Measurements from ENCODE around the gene CAPG.
A peak's percentile ranks its signal among the peaks of the same experiment; 100 is the strongest.
"Not testable (repeated sequence)": the region's sequence is repeated elsewhere in the genome, so short reads cannot be mapped to it uniquely, and the experiment has no call there.

The CAPG gene

DNA sequence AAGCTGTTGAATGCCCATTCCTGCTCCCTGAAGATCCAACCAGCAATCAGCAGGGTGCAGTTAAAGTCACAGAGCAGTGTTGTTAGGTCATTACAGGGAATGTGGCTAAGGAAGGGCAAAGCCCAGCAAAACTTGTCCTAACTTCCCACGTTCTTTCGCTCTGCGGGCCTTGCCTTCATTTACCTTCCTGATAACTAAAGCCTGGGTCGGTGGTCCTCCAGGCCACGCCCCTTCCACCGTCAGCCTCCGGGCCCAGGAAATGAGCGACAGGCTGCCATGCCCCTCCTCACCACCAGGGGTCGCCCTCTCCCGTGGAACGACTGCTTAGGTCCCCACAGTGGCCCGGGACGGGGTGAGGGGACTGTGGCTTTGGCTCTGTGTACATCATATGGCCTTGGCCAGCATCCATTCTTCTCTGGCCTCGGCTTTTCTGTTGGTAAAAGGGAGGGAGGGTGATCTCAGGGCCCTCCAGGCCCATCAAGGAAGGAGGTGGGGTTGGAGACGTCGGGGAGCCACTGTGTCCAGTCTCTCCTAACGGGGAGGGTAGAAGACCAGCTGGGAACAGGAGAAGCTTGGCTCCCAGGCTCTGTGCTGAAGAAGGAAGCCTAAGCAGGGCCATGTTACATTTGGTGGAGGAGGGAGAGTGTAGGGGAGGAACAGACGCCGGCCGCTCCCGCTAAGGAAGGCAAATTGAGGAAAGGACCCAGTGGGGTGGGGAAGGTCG lies 10.5 kb upstream of the CAPG start:
- TF ChIP-seq POLR2A (IDR thresholded peaks at IDR 0.05; ENCODE audit: low read depth, low read length), result no peak
- peak; percentile 71 for DNase-seq (ENCODE audit: insufficient read length, low spot score)
- no peak for FAIRE-seq

DNA sequence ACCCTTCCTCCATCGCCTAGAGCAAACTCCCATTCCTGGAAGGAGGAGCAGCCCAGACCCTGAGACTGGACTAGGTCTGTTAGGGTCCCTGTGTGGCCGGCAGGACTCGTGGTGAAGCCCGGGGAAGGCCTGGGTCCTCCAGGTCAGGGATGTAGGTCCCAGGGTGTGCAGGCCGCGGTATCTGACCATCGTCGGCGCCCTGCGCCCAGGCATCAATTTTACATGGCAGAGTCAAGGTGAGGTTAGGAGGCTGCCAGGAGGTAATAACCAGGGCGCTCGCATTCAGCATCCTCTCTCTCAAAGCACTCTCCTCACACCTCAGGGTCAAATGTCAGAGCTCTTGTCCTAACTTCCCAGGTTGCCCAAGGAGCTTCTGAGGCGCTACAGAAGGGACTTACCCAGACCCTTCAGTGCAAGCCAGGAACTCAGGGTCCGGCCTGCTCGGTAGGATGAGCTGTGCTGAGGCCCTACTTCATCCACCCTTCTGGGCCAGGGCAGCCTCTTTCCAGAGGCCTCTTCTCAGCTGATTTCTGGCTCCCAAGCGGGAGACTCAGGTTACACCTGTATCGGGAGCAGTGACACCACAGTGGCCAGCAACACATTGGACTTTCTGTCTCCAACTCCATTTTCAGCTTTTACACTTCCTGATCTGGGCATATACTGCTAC lies 9.0 kb upstream of the CAPG start:
- TF ChIP-seq POLR2A (IDR thresholded peaks at IDR 0.05; ENCODE audit: low read depth, low read length), result no peak
- no peak for DNase-seq (ENCODE audit: insufficient read length, low spot score)
- no peak for FAIRE-seq

DNA sequence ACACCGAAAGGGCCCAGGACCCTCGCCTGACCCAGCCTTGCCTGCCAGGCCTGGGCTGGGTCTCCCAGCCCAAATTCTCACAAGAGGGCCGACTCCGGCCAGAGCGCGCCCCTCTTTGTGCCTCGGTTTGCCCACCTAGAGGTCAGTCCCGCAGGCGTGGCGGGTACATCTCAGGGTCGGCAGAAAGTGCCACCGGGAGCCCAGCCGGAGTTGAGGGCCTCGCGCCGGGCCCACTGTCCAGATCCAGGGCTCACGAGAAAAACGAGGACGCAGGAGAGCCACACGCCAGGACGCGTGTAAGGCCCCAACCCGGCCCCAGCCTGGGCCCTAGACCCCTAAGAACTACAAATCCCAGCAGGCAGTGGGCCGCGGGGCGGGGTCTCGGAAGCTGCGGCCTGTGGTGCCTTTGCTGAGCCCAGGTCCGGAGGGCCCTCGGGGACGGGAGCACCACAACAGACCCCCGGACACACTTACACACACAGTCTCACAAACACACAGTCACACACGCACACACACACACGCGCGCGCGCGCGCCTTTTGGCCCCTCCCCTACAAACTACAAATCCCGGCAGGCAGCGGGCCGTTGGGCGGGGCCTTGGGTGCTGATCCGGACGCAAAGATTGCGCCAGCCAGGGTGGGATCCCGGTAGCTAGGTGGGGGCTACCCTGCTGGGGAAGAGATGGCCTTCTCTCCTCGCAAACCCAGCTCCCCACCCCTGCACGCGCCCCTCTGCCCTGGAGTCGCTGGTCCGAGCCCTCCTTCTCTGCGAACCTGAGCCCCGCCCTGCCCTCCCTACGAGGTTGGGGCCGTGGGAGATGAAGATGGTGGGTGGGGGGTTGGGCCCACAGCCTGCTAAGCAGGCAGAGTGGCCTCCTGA lies 8.2 kb upstream of the CAPG start, which contains the start of gene SH2D6:
Gene SH2D6, plus strand, starts transcription at position 583 of the 877 bp plus-strand sequence. CDS start 10,752 bp downstream, outside the sequence.
- TF ChIP-seq POLR2A (IDR thresholded peaks at IDR 0.05; ENCODE audit: low read depth, low read length), result 0 out of 2 replicates have a peak, but pooled peaks have one; percentile 12
- FAIRE-seq, result no peak
- DNase-seq (ENCODE audit: insufficient read length, low spot score), result peak; percentile 76

DNA sequence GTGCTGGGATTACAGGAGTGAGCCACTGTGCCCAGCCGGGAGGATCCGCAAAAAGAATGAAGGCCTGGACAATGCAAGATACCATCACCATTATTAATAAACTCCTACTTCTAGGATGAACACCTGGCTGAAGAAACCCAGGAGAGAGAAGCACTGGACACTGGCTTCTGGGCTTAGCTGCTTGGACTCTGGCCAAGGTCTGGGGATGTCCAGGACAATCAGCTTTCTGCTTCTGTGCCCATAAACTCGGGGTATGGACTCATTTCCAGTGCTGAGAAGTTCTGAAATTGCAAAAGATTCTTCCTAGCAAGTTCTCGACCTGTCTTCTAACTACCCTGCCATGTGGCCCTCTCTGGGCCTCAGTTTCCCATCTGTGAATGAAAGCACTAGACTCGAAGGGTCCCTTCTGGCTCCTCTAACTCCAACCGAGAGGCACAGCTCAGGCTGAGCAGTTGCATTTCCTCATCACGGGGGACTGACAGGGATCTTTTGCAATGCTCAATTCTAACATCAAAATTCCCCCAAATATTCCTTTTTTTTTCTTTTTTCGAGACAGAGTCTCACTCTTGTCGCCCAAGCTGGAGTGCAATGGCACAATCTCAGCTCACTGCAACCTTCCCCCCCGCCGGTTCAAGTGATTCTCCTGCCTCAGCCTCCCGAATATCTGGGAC lies 5.9 kb upstream of the CAPG start:
- TF ChIP-seq POLR2A (IDR thresholded peaks at IDR 0.05; ENCODE audit: low read depth, low read length), result no peak
- FAIRE-seq (no peak), DNase-seq (ENCODE audit: insufficient read length, low spot score) (no peak)

DNA sequence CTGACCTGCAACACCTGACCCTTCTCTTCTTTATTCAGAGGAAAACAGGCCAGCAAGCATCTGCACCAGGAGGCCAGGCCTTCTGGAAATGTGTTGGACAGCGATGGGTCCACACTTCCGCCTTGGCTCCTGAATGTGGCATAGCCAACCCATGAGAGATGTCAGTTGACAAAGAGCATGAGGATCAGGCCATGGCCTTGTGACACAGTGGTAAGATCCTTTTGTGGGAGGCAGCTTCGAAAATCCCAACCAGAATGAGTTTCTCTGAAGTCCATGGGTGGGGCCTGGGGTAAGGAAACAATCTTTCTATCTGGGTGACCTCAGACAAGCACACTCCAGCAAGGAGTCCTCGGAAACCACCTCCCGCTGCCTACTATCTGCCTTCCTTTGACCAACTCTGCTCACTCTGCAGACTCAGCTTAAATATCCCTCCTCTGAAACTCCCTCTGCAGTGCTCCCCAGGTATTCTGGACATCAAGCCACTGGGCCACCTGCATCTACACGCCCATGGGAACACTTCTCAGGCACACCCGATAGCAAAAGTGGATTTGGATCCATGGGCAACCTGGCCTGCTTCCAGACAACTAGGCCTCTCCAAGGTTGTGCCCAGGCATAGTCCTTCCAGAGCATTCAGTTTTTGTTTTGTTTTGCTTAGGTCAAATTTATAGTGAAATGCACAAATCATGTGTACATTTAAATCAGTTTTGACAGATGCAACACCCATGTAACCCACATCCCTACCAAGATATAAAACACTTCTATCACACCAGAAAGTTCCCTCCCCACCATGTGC lies 4.8 kb upstream of the CAPG start:
- FAIRE-seq (no peak), DNase-seq (ENCODE audit: insufficient read length, low spot score) (no peak)
- no peak for TF ChIP-seq POLR2A (IDR thresholded peaks at IDR 0.05; ENCODE audit: low read depth, low read length)

DNA sequence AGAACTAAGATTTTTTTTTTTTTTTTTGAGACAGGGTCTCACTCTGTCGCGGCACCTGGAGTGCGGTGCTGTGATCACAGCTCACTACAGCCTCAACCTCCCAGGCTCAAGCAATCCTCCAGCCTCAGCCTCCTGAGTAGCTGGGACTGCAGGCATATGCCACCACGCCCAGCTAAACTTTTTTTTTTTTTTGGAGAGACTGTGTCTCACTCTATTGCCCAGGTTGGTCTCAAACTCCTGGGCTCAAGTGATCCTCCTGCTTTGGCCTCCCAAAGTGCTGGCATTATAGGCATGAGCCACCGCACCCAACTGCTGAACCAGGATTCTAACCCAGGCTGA lies 4.2 kb upstream of the CAPG start:
- not testable (repeated sequence) for FAIRE-seq

DNA sequence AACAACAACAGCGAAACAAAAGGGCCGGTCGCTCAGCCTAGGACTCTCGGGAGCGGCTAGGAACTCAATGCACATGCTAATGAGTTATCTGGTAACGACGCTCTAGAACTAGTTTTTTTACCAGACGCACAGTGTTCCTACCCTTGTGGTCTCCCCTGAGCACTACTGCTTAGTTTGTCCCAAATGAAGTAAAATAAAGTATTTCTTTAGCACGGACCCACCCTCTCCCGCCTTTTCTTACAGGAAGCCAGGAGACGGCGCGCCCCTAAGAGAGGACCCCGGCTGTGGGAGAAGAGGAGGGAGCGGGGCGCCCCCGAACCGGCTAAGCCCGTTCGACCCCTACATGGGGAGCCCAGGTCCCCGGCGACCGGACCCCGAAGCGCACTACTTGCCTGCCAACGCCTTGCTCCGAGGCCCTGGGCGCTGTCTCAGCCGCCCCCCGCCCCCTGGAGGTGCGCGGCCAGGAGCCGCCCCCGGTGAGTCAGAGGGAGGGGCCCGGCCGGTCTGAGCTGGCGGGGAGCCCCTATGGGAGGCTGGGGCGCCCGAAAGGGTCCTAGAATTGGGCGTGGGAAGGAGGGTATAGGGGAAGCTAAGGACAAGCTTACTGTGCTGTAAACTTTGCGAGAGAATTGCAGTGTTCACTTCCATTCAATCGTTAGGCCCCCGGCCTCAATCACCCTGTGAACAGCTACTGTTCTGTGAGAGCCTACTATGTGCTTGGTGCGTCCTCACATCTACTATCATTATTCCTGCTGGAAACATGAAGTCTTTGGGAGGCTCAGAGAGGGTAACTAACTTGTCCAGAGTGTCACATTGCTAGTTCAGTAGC lies 3.6 kb upstream of the CAPG start:
- DNase-seq (ENCODE audit: insufficient read length, low spot score) (peak; percentile 68), FAIRE-seq (no peak)
- no peak for TF ChIP-seq POLR2A (IDR thresholded peaks at IDR 0.05; ENCODE audit: low read depth, low read length)

More for the DNA sequence above, 4.2 kb upstream of the CAPG start:
- not testable (repeated sequence) for DNase-seq (ENCODE audit: insufficient read length, low spot score)

DNA sequence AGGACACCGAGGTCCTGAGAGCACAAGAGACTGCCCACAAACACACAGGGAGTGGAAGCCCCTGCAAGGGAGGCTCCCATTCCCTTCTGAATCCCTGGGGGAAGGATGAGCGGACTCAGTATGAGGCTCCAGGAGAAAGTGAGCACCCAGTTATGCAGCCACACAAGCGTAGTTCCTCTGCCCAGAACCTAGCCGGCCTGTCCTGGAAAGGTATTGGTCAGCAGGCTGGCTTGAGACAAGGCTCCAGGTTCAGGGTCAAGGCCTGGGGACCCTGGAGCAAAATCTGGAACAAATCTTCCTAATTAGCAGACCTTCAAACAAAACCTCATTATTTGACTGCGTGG lies 1.2 kb upstream of the CAPG start:
- FAIRE-seq, result no peak
- TF ChIP-seq POLR2A (IDR thresholded peaks at IDR 0.05; ENCODE audit: low read depth, low read length), result no peak

DNA sequence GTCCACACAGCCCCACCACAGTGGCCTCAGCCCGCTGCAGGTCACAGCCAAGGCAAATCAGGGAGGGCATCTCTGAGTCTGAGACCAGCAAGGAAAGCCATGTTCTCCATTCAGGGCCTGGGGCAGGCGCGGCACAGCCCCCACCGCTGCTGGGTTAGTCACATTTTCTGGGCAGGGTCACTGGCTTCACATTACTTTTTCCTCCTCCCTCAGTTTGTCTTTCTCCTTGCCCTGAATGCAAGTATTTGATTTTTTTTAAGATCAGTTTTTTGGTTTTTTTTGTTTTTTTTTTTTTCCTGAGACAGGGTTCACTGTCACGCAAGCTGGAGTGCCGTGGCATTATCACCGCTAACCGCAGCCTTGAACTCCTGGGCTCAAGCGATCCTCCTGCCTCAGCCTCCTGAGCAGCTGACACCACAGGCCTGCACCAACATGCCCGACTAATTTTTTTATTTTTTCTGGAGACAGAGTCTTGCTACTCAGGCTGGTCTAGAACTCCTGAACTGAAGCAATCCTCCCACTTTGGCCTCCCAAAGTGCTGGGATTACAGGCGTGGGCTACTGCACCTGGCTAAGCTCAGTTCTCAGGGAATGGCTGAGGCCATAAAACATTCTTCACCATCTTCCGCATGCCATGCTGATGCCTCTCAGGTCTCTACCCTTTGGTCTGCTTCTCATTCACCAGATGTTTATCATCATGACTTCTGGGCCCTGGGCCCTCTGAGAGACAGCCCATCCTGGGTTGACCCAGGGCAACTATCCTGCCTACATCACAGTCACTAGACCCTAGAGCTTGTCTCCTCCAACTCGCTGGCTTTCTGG lies 628 bp upstream of the CAPG start:
- TF ChIP-seq POLR2A (IDR thresholded peaks at IDR 0.05; ENCODE audit: low read depth, low read length), result no peak
- DNase-seq (ENCODE audit: insufficient read length, low spot score) (no peak), FAIRE-seq (no peak)

More for the DNA sequence above, 1.2 kb upstream of the CAPG start:
- DNase-seq (ENCODE audit: insufficient read length, low spot score), result no peak

DNA sequence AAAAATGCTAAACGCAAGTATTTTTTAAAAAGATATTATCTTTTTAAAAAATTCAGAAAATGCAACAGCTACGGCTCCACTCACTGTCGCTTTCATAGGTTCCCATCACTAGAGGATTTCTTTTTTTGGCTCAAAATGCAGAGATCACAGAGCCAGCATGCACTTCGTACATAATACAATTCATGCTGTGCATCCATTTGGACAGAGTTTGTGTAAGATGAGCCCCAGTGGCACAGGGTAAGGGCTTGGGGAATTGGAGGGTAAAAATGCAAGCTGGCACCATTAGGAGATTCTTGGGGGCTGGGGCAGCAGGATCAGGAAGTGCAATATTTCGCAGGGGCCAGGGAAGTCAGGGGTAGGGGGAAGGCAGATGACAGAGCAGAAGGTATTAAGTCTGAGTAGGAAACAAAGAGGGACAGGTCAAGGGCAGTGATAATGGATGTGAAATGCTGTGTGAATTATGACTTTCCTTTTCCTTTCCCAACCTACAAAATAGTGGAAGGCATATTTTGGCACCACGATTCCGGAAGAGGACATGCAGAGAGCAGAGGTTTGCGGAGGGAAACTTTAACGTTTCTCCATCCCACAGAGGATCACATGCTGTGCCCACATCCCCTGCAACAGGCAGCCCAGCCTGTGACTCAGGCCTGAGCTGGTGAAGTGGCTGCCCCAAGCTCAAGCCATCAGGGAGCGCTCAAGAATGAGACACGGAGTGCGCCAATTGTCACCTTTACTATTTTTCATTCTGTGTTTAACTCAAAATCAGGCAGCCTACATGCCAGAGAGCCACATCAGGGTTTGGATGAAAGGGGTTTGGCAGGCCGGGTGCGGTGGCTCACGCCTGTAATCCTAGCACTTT lies 4.7 kb downstream of the CAPG start:
- TF ChIP-seq POLR2A (IDR thresholded peaks at IDR 0.05; ENCODE audit: low read depth, low read length), result 0 out of 2 replicates have a peak, but pooled peaks have one; percentile 22
- DNase-seq (ENCODE audit: insufficient read length, low spot score) (peak; percentile 78), FAIRE-seq (peak; percentile 98)

DNA sequence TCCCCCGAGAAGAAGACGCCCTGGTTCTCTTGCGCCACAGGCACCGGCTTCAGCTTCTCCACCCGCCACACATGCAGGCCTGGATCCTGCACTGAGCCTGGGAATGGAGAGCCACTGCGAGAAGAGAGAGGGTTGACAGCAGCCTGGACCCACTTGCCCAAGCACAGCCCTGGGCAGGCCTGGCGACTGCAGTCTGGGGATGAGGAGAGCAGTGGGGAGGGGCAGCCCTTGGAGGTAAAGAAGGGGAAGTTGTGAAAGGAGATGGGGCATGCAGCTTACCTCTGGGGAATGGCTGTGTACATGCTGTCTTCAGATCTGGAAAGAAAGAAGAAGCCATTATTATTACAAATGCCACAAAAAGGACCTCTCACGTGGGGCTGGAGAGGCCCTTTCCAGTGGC lies 8.3 kb downstream of the CAPG start:
- DNase-seq (ENCODE audit: insufficient read length, low spot score) (no peak), FAIRE-seq (no peak)
- no peak for TF ChIP-seq POLR2A (IDR thresholded peaks at IDR 0.05; ENCODE audit: low read depth, low read length)

All from H54 (cell line).